Measurements from ENCODE around the gene IFNA4.

- no peak for TF ChIP-seq CTCF (IDR thresholded peaks at IDR 0.05)
- TF ChIP-seq EZH2 (IDR thresholded peaks at IDR 0.05; ENCODE audit: borderline replicate concordance, insufficient read depth, low read depth, low read length, poor library complexity, severe bottlenecking) = no peak
Observed at GRCh38 chr9:21137020-21137419, 50.4 kb downstream of the IFNA4 start.
